NCI-H748 treated with DMSO at 0.1 percent for 48 hours (cell line): ENCODE measurements around the gene ESR2.
"Not testable (repeated sequence)": the region's sequence is repeated elsewhere in the genome, so short reads cannot be mapped to it uniquely, and the experiment has no call there.

Experiments used
- DNase-seq: peaks from one replicate; lab custom pipeline; 2025; lab: John Stamatoyannopoulos, UW

Gene ESR2

DNA sequence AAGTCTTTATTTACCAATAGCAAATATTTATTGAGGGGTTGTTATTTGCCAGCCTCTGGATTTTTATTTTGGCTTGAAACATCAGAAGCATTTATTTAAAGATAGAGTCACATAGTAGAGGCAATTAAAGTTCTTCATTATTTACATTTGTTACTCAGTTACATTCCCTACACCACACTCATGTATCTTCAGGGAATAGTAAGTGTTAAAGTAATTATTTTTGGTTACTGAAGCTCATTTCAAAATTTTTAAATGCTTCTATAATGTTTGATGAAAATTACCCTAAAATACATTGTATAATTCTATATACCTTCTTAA lies 205.6 kb downstream of the ESR2 start:
- no peak for DNase-seq

DNA sequence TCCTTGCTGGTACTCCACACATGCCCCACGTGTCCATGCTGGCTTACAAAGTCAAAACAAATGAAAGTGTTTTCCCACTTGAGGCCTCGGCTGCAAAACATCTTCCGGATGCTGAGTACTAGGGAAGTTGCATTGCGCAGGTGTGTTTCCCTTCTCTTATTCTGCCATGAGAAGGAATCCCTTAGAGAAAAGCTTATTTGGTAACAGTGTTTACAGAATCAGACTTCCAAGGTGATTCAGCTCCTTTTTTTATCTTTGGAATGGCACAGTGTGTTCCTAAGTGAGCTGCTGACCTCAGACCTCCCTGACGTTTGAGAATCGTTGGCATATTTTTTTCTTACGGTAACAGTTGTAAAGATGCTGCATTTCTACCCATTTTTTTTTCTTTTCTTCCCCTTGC lies 211.3 kb downstream of the ESR2 start:
- no peak for DNase-seq

- no peak for DNase-seq
Observed at GRCh38 chr14:64081174-64081746, 212.9 kb downstream of the ESR2 start.

DNA sequence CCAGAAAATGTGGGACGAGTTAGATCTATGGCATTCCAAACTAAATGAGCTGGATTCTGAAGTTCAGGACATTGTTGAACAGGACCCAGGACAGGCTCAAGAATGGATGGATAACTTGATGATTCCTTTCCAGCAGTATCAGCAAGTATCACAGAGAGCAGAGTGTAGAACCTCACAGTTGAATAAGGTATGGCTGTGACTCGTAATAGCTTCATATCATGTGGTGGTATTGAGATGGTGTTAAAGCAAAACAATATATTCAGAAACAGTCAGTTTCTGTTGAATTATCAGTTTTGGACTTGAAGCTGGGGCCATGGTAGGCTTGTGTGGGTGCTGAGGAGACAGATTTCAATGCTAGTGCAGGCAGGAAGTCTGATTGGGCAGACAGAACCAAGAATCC lies 213.7 kb downstream of the ESR2 start:
- DNase-seq: no peak

GRCh38 chr14:64075613-64076005 lies 218.6 kb downstream of the ESR2 start:
- DNase-seq: no peak

GRCh38 chr14:64074961-64075612 lies 219.1 kb downstream of the ESR2 start:
- DNase-seq: no peak

DNA sequence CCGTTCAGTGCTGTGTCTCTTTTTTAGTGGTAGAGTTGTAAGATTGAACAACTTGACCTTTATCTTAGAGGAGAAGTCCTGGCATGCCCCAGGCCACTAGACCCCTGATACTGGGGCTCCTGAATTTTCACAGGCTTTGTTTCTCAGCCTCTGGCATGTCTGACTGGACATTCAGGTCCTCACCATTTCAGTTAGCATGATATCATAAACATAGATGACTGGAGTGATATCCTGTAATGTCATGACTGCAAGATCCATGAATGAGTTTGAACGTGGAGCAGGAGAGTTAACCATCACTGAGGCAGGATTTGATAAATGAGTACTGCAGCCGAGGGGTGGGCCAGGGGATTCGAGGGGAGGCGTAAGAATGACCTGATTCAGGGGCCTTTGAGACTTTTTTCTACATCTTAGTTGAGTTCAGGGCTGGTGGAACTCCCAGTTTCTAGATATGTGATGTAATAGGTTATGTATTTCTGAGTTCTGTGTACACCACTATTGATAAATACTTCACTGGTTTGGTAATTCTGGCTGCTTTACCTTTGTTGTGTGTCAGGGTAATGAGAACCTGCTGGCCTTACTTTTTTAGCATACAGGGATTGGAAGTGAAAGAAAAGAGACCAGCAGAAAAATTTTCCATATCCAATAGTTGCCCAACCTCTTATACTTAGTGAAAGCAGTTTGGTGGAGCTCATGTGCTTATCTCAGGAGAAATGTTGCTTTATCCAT lies 224.4 kb downstream of the ESR2 start:
- no peak for DNase-seq

DNA sequence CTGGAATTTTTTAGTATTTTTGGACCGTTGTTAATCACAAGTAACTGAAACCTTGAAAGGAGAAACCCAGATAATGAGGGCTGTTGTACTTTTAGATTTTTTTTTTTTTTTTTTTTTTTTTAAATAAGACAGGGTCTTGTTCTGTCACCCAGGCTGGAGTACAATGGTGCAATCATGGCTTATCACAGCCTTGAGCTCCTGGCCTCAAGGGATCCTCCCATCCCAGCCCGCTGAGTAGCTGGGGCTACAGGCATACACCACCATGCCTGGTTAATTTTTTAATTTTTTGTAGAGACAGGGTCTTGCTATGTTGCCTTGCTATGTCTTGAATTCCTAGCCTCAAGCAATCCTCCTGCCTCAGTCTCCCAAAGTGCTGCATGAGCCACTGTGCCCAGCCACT lies 229.7 kb downstream of the ESR2 start:
- DNase-seq: no peak

GRCh38 chr14:64062381-64063115 lies 231.6 kb downstream of the ESR2 start:
- no peak for DNase-seq

GRCh38 chr14:64061706-64062105 lies 232.5 kb downstream of the ESR2 start:
- no peak for DNase-seq

DNA sequence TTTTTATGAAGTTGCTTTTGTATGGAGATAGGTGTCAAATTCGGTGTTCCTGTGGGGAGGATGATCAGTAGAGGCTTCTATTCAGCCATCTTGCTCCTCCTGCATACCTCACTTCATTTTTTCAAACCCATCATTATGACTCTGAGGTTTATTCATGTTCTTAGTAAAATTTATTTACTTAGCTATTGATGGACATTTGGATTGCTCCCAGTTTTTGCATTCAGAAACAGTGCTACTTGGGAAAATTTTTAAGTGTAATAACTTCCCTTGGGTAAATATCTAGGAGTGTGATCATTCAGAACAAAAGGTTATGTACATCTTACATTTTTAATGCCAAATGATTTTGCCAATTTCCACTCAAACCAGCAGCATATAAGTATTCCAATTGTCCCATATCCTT lies 233.1 kb downstream of the ESR2 start:
- DNase-seq: no peak

GRCh38 chr14:64060648-64061096 lies 233.5 kb downstream of the ESR2 start:
- DNase-seq: no peak

- DNase-seq: no peak
Observed at GRCh38 chr14:64060199-64060545, 234.0 kb downstream of the ESR2 start.

GRCh38 chr14:64059454-64060198 lies 234.5 kb downstream of the ESR2 start:
- DNase-seq: no peak

DNA sequence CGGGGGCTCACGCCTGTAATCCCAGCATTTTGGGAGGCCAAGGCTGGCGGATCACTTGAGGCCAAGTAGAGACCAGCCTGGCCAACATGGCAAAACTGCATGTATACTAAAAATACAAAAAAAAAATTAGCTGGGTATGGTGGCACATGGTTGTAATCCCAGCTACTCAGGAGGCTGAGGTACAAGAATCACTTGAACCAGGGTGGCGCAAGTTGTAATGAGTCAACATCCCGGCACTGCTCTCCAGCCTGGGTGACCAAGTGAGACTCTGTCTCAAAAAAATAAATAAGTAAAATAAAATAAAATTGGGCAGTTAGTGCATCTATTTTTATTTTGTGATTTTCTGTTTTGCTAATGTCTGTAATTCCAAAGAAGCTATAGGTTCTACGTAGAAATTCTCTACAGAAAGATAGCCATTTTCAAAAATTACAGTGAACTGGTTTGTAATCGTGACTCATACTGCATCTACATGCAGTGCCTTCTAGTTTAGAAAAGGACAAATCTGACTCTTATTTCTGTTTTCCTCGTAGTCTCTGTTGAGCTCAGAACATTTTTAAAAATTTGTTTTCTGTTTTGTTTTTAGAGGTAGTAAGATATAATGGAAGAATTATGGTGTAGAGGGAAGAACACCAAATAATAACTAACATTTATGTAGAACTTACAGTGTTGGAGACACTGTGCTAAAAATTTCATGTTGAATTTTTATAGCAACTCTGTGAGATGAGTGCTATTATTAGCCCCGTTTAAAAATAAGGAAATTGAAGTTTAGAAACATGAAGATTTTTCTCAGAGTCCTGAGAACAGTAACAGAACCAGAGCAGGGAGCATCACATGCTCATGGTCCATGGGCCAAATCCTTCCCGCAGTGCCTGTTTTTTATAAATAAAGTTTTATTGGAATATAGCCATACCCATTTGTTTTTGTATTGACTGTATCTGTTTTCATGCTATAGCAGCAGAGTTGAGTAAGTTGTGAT lies 240.2 kb downstream of the ESR2 start:
- no peak for DNase-seq

- no peak for DNase-seq
Observed at GRCh38 chr14:64049616-64050381, 244.4 kb downstream of the ESR2 start.

GRCh38 chr14:64045091-64045490 lies 249.1 kb downstream of the ESR2 start:
- no peak for DNase-seq

DNA sequence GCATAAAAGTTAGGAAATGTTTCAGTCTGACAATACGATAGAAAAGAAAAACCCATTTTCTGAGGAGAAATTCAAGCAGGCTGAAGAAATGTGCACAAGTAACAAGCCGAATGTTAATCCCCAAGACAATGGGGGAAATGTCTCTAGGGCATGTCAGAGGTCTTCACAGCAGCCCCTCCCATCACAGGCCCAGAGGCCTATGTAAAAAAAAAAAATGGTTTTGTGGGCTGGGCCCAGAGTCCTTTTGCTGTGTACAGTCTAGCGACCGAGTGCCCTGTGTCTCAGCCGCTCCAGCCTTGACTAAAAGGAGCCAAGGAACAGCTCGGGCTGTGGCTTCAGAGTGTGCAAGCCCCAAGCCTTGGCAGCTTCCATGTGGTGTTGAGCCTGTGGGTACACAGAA lies 250.9 kb downstream of the ESR2 start:
- DNase-seq: not testable (repeated sequence)

- no peak for DNase-seq
Observed at GRCh38 chr14:64040044-64040443, 254.1 kb downstream of the ESR2 start.

DNA sequence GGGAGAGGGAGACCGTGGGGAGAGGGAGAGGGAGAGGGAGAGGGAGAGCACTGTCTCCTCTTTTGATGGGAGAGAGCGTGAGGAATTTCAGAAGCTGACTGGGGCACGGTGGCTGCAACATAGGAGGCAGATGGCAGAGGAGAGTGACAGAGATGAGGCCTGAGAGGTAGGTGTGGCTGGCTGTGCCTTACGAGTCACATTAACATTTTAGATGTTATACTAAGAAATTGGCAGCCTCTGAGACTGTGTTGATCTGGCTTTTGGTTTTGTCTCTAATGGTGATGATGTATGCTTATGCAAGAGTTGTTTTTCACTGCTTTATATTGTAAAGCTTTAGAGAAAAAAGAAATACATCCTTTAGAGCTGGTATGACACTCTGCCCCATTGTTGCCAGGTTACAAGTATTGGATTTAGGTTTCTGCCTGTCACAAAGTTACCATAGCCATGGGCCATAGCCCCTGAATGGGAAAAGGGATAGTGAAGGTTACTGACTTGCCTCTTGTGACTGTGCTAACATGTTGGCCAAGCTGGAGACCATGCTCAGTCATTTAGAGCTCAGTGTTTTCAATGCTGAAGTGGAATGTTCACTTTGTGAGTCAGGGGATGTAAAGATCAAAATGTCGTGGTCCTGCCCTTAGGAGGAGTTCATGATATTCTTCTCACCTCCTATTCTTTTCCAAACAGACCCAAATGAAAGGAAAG lies 255.2 kb downstream of the ESR2 start:
- no peak for DNase-seq
